Activated naive CD8-positive, alpha-beta T cell (primary cell): Measurements from ENCODE around the gene KMO.

ENCODE experiments used
- H3K27ac Mint-ChIP-seq: one replicate; pipeline ENCODE4 v1.8.0; 2021; ENCODE audit warnings: mixed read lengths
- H3K27me3 Mint-ChIP-seq: one replicate; pipeline ENCODE4 v1.8.0; 2021; ENCODE audit warnings: mixed read lengths
- H3K36me3 Mint-ChIP-seq: one replicate; pipeline ENCODE4 v1.8.0; 2021; ENCODE audit warnings: mixed read lengths
- H3K4me1 Mint-ChIP-seq: one replicate; pipeline ENCODE4 v1.8.0; 2021; ENCODE audit warnings: low read depth, mixed read lengths
- H3K4me3 Mint-ChIP-seq: one replicate; pipeline ENCODE4 v1.8.0; 2021; ENCODE audit warnings: mild to moderate bottlenecking, mixed read lengths
- H3K9me3 Mint-ChIP-seq: one replicate; pipeline ENCODE4 v1.8.0; 2021; ENCODE audit warnings: low read depth, mixed read lengths

KMO gene

DNA sequence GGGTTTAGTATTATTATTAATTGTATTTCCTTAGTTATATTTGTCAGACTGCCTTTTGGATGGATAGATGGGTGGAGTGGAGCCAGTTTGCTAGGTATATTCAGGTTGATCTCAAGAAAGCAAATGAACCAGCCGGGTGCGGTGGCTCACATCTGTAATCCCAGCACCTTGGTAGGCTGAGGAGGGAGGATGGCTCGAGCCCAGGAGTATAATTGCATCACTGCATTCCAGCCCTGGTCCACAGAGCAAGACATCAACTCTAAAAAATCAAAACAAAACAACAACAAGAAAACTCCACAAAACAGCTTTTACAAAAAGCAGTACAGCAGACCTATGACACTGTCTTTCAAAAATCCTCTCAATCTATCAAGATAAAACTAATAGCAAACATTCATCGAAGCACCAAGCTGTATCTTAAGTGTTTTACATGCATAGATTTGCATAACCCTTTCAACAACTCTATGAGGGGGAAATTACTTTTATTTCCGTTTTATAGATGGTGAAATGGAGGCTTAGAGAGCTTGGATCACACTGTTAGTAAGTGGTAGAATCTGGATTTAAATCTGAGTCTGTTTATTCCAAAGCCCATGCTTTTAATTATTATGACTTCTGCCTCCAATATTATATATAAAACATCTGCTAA is 25.5 kb downstream of the KMO start:
- Mint-ChIP-seq H3K9me3 (no peaks in the 10 kb centered on the region), H3K4me1 (peaks cover 2% of the 10 kb centered on the region), H3K27me3 (no peaks in the 10 kb centered on the region), H3K36me3 (no peaks in the 10 kb centered on the region), H3K27ac (no peak overlapping the region), H3K4me3 (no peak overlapping the region)

DNA sequence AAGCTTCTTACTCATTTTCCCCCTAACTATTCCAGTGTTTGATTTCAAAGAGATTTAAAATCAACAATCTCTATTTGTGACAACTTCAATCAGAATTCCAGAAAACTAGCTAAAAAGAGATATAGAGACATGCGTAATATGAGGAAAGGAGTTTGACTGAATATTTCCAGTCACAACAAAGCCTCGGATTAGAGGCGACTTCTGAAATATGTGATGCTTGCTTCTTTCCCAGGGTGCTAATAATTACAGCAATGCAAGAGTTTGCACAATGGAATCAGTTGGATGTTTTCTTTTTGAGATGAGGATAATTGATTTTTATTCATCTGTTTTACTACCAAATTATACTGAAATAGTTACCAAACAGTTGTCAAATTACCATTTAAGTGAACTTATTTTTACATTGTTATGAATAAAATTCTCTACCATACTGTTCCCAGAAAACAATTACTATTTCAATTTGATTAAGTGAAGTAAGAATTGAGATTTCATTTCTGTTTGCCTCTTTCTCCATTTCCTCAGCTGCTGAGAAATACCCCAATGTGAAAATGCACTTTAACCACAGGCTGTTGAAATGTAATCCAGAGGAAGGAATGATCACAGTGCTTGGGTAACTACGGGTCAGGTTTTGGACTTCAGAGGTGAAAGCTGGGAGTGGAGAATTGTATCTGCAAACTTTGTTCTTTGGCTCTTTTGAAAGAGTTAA is 28.1 kb downstream of the KMO start:
- Mint-ChIP-seq H3K4me3 (no peak overlapping the region), H3K27me3 (no peaks in the 10 kb centered on the region), H3K27ac (no peak overlapping the region), H3K36me3 (no peaks in the 10 kb centered on the region), H3K9me3 (no peaks in the 10 kb centered on the region), H3K4me1 (no peaks in the 10 kb centered on the region)

DNA sequence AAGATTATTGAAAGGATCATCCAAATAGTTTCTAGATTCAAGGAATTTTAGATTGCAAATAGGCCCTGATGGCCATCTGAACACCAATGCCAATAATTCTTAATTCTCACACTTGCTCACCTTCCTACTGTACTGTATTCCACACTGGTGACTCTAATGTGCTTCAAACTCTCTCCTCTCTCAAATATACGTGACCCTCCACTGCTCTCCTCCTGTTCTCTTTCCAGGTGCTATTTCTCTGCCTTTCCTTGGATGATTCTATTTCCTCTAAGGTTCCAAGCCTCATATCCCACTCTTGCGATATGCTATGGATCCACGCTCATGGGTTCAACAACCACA is 28.6 kb downstream of the KMO start:
- Mint-ChIP-seq H3K27ac (no peak overlapping the region), H3K4me1 (no peaks in the 10 kb centered on the region), H3K4me3 (no peak overlapping the region), H3K36me3 (no peaks in the 10 kb centered on the region), H3K9me3 (no peaks in the 10 kb centered on the region), H3K27me3 (no peaks in the 10 kb centered on the region)

DNA sequence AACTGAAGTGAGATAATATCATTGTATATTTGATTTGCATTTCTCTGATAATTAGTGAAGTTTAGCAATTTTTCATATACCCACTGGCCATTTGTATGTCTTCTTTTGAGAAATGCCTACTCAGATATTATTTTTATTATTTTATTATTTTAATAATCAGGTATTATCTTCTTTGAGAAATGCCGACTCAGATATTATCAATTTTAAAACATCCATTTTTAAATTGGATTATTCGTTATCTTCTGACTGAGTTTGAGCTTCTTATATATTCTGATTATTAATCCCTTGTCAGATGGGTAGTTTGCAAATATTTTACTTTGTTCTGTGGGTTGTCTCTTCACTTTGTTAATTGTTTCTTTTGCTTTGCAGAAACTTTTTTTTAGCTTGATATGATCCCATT is 37.7 kb downstream of the KMO start:
- Mint-ChIP-seq H3K4me3 (no peak overlapping the region), H3K27me3 (peaks cover 9% of the 10 kb centered on the region), H3K27ac (no peak overlapping the region), H3K4me1 (no peaks in the 10 kb centered on the region), H3K36me3 (peaks cover 3% of the 10 kb centered on the region), H3K9me3 (peaks cover 9% of the 10 kb centered on the region)

DNA sequence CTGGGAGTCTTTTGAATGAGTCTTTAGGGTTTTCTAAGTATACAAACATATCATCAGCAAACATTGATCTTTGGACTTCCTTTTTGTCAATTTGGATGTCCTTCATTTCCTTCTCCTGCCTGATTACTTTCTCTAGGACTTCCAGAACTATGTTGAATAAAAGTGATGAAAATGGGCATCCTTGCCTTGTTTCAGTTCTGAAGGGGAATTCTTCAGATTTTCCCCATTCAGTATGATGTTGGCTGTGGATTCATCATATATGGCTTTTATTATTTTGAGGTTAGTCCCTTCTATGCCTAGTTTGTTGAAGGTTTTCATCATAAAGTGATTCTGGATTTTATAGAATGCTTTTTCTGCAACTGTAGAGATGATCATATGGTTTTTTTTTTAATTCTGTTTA is 42.0 kb downstream of the KMO start:
- no peak overlapping the region for H3K4me3 Mint-ChIP-seq
- peaks cover 12% of the 10 kb centered on the region for H3K36me3 Mint-ChIP-seq
- peaks cover 16% of the 10 kb centered on the region for H3K27me3 Mint-ChIP-seq
- no peaks in the 10 kb centered on the region for H3K4me1 Mint-ChIP-seq
- H3K27ac Mint-ChIP-seq = no peak overlapping the region
- peaks cover 25% of the 10 kb centered on the region for H3K9me3 Mint-ChIP-seq

DNA sequence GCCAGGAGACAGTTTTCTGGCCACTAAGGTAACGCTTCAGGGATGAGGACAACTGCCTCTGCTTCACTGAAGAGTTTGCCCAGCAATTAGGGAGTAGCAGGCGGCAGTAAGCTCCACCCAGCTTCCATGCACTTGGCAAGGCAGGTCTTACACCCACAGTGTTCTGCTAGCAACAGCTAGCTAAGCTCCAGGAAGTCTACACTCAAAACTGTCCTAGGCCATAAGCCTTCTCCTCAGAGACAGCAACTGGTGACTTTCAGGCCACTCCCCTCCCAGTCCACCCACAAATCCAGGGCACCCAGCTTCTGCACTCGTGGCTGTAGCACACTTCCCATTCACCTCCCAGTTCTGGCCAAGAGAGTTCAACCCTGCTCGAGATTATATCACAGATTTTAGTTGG is 47.3 kb downstream of the KMO start:
- peaks cover 16% of the 10 kb centered on the region for H3K9me3 Mint-ChIP-seq
- no peak overlapping the region for H3K4me3 Mint-ChIP-seq
- no peaks in the 10 kb centered on the region for H3K4me1 Mint-ChIP-seq

DNA sequence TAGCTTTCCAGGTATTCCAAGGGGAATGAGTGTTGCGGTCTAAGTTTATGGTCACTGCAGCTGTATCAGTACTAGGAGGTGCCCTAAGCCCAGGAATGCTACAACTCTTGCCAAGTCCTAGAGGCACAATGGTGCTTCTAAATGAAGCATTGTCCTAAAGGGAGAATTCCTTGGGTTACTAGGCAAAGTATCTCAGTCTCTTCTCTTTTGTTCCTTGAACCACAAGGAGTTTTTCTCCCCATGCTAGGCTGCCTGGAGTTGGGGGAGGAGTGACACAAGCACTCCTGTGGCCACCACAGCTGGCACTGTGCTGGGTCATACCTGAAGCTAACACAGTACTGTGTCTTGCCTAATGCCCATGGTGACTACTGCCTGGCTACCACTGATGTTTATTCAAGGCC is 50.7 kb downstream of the KMO start:
- Mint-ChIP-seq H3K27ac (no peak overlapping the region), H3K27me3 (peaks cover 5% of the 10 kb centered on the region), H3K4me1 (no peaks in the 10 kb centered on the region), H3K36me3 (peaks cover 16% of the 10 kb centered on the region), H3K9me3 (no peaks in the 10 kb centered on the region), H3K4me3 (no peak overlapping the region)

More for the DNA sequence above, 47.3 kb downstream of the KMO start:
- Mint-ChIP-seq H3K27me3 (peaks cover 15% of the 10 kb centered on the region), H3K27ac (no peak overlapping the region), H3K36me3 (peaks cover 22% of the 10 kb centered on the region)

DNA sequence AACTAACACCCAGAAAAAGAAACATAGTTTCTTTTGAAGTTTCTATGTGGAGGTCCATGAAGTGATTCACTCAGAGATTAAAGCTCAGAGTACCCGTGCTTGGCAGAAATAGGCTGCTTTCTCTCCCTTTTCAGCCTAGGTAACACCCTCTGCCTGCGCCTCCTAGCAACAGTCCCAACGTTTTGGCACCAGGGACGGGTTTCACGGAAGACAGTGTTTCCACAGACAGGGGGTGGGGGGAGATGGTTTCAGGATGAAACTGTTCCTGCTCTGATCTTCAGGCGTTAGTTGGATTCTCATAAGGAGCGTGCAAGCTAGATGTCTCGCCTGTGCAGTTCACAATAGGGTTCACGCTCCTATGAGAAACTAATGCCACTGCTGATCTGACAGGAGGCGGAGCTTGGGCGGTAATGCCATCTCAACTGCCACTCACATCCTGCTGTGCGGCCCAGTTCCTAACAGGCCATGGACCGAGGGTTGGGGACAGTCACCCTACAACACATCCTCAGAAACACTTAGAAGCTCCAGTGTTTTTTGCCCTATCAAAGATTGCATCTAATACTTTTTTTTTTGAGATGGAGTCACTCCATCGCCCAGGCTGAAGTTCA is 54.8 kb downstream of the KMO start:
- no peak overlapping the region for H3K27ac Mint-ChIP-seq
- H3K36me3 Mint-ChIP-seq = peaks cover 8% of the 10 kb centered on the region
- H3K4me1 Mint-ChIP-seq = peaks cover 6% of the 10 kb centered on the region
- no peaks in the 10 kb centered on the region for H3K9me3 Mint-ChIP-seq
- no peak overlapping the region for H3K4me3 Mint-ChIP-seq
- H3K27me3 Mint-ChIP-seq = no peaks in the 10 kb centered on the region

DNA sequence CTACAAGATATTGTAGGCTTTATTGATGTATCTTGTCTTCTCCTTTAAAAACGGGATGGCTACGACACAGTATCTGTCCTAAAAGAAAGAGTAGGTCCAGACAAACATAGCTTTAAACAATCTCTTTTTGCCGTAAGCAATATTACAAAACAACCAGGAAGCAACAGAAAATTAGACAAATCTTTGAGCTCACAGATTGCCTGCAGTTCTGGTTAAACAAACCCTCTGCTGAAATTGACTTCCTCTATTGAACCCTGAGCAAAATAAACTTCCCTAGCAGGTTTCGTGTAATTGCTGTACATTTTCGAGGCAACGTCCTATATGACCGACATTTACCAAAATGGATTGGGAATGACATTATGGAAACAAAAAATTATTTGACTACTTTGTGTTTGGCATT is 57.3 kb downstream of the KMO start:
- H3K4me3 Mint-ChIP-seq = no peak overlapping the region
- peaks cover 3% of the 10 kb centered on the region for H3K36me3 Mint-ChIP-seq

DNA sequence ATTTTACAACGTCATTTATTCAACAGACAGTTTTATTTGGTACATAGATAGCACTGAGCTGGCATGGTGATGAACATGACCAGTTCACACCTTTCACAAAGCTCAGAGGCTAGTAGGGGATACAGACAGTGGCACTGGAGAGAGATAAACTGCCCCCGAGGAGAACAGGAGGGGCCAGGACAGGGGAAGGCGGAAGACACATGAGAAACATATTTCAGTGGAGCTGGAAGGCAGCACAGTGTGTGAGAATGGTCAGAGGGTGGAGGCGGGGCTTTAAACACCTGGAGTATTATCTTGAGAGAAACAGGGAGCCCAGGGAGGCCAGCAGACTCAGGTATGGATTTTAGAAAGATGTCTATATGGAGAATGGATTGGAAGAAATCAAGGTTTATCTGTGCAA is 58.5 kb downstream of the KMO start:
- H3K9me3 Mint-ChIP-seq = no peaks in the 10 kb centered on the region
- H3K36me3 Mint-ChIP-seq = peaks cover 5% of the 10 kb centered on the region
- H3K4me1 Mint-ChIP-seq = peaks cover 14% of the 10 kb centered on the region
- no peak overlapping the region for H3K4me3 Mint-ChIP-seq
- H3K27me3 Mint-ChIP-seq = no peaks in the 10 kb centered on the region
- no peak overlapping the region for H3K27ac Mint-ChIP-seq

More for the DNA sequence above, 57.3 kb downstream of the KMO start:
- no peaks in the 10 kb centered on the region for H3K27me3 Mint-ChIP-seq
- H3K4me1 Mint-ChIP-seq = peaks cover 14% of the 10 kb centered on the region
- no peak overlapping the region for H3K27ac Mint-ChIP-seq
- no peaks in the 10 kb centered on the region for H3K9me3 Mint-ChIP-seq

DNA sequence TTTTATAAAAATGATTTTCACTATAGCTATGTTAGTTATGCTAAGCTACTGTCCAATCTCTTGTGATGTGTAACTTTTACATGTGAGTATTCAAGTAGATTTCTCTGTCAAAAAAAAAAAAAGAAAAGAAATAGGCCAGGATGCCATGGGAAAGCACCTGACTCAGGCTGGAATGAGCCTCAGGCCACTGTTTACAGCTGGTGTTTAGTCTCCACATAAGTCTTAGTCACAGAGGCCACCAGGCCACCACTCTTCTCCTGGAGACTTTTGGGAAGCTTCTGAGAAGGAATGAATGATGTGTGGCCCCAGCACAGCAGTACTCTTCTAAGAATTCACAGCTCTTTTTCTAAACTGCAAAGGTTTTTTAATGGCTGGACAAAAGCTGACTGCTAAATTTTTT is 59.1 kb downstream of the KMO start:
- H3K27ac Mint-ChIP-seq = no peak overlapping the region
- H3K27me3 Mint-ChIP-seq = no peaks in the 10 kb centered on the region
- H3K4me3 Mint-ChIP-seq = no peak overlapping the region
- peaks cover 14% of the 10 kb centered on the region for H3K4me1 Mint-ChIP-seq
- peaks cover 7% of the 10 kb centered on the region for H3K36me3 Mint-ChIP-seq
- H3K9me3 Mint-ChIP-seq = no peaks in the 10 kb centered on the region

DNA sequence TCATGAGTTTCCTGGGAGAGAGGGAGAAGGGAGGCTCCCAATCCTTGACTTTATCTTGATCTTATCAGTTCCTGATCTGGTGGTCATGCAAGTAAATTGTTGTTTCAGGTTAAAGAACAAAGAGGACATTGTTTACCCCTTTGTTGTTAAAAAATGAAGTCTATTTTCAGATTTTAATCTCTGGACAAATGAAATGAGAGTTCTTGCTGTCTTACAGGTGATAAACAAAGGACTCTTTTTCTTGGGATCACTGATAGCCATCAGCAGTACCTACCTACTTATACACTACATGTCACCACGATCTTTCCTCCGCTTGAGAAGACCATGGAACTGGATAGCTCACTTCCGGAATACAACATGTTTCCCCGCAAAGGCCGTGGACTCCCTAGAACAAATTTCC is 59.6 kb downstream of the KMO start:
- no peak overlapping the region for H3K4me3 Mint-ChIP-seq
- peaks cover 14% of the 10 kb centered on the region for H3K4me1 Mint-ChIP-seq
- no peak overlapping the region for H3K27ac Mint-ChIP-seq
- H3K36me3 Mint-ChIP-seq = peaks cover 8% of the 10 kb centered on the region
- H3K27me3 Mint-ChIP-seq = no peaks in the 10 kb centered on the region
- no peaks in the 10 kb centered on the region for H3K9me3 Mint-ChIP-seq

DNA sequence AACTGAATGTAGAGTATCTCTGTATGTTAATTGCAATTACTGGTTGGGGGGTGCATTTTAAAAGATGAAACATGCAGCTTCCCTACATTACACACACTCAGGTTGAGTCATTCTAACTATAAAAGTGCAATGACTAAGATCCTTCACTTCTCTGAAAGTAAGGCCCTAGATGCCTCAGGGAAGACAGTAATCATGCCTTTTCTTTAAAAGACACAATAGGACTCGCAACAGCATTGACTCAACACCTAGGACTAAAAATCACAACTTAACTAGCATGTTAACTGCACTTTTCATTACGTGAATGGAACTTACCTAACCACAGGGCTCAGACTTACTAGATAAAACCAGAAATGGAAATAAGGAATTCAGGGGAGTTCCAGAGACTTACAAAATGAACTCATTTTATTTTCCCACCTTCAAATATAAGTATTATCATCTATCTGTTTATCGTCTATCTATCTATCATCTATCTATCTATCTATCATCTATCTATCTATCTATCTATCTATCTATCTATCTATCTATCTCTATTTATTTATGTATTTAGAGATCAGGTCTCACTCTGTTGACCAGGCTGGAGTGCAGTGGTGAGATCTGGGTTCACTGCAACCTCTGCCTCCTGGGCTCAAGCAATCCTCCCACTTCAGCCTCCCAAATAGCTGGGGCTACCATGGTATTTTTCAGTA is 60.2 kb downstream of the KMO start:
- H3K27me3 Mint-ChIP-seq = no peaks in the 10 kb centered on the region
- H3K4me3 Mint-ChIP-seq = no peak overlapping the region
- H3K9me3 Mint-ChIP-seq = no peaks in the 10 kb centered on the region
- H3K36me3 Mint-ChIP-seq = peaks cover 8% of the 10 kb centered on the region
- H3K4me1 Mint-ChIP-seq = peaks cover 14% of the 10 kb centered on the region
- no peak overlapping the region for H3K27ac Mint-ChIP-seq

DNA sequence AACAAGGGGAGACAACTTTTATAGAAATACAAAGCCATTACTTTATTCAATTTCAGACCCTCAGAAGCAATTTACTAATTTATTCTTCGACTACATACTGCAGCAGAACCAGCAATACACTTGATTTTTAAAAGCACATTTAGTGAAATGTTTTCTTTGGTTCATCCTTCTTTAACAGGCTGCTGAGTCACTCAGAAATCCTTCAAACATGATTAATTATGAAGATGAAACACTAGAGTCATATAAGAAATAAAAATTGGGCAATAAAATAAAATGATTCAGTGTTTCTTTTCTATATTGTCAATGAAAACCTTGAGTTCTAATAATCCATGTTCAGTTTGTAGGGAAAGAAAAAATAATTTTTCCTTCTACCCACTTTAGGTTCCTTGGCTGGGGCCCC is 61.0 kb downstream of the KMO start:
- Mint-ChIP-seq H3K9me3 (no peaks in the 10 kb centered on the region), H3K4me1 (peaks cover 14% of the 10 kb centered on the region), H3K36me3 (peaks cover 11% of the 10 kb centered on the region), H3K4me3 (no peak overlapping the region), H3K27ac (peak overlapping the region; percentile 18), H3K27me3 (no peaks in the 10 kb centered on the region)

DNA sequence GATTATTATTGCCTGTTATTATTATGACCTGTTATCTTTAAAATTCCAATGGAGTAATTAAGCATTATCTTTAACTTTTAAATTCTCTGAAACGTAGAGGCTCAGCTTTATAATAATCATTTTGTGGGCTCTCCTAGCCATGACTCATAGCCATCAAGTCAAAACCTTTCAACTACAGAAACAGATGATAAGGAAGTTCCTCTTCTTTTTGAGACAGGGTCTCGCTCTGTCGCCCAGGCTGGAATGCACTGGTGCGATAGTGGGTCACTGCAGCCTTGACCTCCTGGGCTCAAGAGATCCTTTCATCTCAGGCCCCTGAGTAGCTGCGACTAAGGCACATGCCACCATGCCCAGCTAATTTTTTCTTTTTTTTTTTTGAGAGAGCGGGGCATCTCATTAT is 64.5 kb downstream of the KMO start:
- Mint-ChIP-seq H3K4me3 (no peak overlapping the region), H3K9me3 (no peaks in the 10 kb centered on the region), H3K27ac (no peak overlapping the region), H3K27me3 (no peaks in the 10 kb centered on the region), H3K36me3 (peaks cover 20% of the 10 kb centered on the region), H3K4me1 (peaks cover 12% of the 10 kb centered on the region)
